ENCODE data around the gene B3GNT7. TPM values are rescaled to one million over a fixed set of nuclear protein-coding genes. Genes with fewer than 3 reads are reported as not detected.

Gene B3GNT7, protein sequence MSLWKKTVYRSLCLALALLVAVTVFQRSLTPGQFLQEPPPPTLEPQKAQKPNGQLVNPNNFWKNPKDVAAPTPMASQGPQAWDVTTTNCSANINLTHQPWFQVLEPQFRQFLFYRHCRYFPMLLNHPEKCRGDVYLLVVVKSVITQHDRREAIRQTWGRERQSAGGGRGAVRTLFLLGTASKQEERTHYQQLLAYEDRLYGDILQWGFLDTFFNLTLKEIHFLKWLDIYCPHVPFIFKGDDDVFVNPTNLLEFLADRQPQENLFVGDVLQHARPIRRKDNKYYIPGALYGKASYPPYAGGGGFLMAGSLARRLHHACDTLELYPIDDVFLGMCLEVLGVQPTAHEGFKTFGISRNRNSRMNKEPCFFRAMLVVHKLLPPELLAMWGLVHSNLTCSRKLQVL
- total RNA-seq, result 10 to 100 TPM; 13.0 to 32.3 TPM
- 5.7 TPM for polyA plus RNA-seq (2013, experiment 1 of 2)
- 3.7 TPM for polyA plus RNA-seq (2013, experiment 2 of 2)
- long read RNA-seq, experiment 1, partial matches to known transcripts, result 0 of 6 reads
- long read RNA-seq, experiment 1, other reads (novel, unspliced or antisense), result 4 of 6 reads
- long read RNA-seq, experiment 2, transcript B3GNT7-201 (2 exons, 3,706 nt), result major isoform, 6 of 6 reads
- long read RNA-seq, experiment 2, partial matches to known transcripts, result 0 of 6 reads
- long read RNA-seq, experiment 2, other reads (novel, unspliced or antisense), result 0 of 6 reads
- long read RNA-seq, experiment 3, transcript B3GNT7-201 (2 exons, 3,706 nt), result major isoform, 5 of 5 reads
- long read RNA-seq, experiment 3, partial matches to known transcripts, result 0 of 5 reads
- long read RNA-seq, experiment 3, other reads (novel, unspliced or antisense), result 0 of 5 reads
- long read RNA-seq, experiment 4, result 0 reads

DNA sequence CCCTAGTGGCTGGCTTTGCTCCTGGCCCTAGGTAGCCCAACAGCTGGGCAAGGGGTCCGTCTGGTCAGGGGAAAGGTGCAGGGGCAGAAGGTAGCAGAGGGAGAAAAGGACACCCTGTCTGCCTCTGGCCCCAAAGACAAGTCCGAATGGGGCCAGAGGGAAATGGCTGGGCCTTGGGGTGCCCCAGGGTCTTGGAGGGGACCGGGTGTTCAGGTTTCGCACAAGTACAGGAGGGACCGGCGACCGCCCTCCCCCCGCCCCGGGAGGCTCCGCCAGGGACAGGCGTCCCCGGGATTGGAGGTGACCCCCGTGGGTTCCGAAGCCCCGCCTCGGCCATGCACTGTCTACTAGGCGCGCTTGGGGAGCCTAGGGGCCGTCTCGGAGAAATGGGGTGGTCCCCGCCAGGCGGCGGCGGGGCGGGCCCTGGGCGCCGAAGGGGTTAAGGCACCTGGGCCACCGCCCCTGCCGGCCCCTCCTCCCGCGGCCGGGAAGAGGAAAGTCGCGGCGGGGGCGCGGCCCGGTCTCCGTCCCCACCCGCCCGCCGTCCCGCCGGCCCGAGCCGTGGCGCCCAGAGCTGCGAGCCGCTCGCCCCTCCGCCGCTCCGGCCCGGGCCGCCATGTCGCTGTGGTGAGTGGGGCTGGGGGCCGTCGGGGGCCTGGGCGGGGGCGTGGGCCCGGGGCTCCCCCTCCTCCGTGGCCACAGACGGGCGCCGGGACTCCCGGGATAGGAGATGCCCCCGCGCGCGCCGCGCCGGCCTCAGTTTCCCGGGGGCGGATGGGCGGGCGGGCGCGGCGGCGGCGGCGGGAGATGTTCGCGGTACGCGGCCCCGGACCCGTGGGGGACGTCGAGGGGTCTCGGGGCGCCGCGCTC is at the start of gene B3GNT7:
TSS of gene B3GNT7 (plus strand) at position 523 of the 870 bp plus-strand sequence. CDS start at position 617, 94 bp downstream.
- H3K9me3 ChIP-seq (ENCODE audit: control insufficient read depth, low read length), result no peaks in the 10 kb centered on the region
- H3K36me3 Mint-ChIP-seq (ENCODE audit: low read depth), result peaks cover 7% of the 10 kb centered on the region
- TF ChIP-seq, protein P1, sequence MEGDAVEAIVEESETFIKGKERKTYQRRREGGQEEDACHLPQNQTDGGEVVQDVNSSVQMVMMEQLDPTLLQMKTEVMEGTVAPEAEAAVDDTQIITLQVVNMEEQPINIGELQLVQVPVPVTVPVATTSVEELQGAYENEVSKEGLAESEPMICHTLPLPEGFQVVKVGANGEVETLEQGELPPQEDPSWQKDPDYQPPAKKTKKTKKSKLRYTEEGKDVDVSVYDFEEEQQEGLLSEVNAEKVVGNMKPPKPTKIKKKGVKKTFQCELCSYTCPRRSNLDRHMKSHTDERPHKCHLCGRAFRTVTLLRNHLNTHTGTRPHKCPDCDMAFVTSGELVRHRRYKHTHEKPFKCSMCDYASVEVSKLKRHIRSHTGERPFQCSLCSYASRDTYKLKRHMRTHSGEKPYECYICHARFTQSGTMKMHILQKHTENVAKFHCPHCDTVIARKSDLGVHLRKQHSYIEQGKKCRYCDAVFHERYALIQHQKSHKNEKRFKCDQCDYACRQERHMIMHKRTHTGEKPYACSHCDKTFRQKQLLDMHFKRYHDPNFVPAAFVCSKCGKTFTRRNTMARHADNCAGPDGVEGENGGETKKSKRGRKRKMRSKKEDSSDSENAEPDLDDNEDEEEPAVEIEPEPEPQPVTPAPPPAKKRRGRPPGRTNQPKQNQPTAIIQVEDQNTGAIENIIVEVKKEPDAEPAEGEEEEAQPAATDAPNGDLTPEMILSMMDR (conservative IDR thresholded peaks at IDR 0.05), result no peak
- no peaks in the 10 kb centered on the region for H3K9me3 Mint-ChIP-seq
- H3K4me1 Mint-ChIP-seq, result peaks cover 23% of the 10 kb centered on the region
- DNase-seq, result peak; percentile 84
- no peak within 1 kb of the TSS for H3K27ac ChIP-seq (ENCODE audit: low read depth, low read length)
- peak within 1 kb of the TSS; percentile 65 for H3K4me3 ChIP-seq (ENCODE audit: low read length)
- peak within 1 kb of the TSS; percentile 64 for H3K27ac Mint-ChIP-seq
- no peaks in the 10 kb centered on the region for H3K36me3 ChIP-seq (ENCODE audit: control insufficient read depth, insufficient read depth, low read length)
- H3K27me3 Mint-ChIP-seq (ENCODE audit: insufficient read depth), result no peaks in the 10 kb centered on the region
- H3K9ac ChIP-seq (ENCODE audit: extremely low read depth, low read length, poor library complexity, severe bottlenecking), result no peak within 1 kb of the TSS
- H3K27me3 ChIP-seq (ENCODE audit: control insufficient read depth, insufficient read depth, low read length, poor library complexity, severe bottlenecking), result peaks cover 11% of the 10 kb centered on the region
- H3K4me1 ChIP-seq (ENCODE audit: control insufficient read depth, insufficient read depth, low read length), result no peaks in the 10 kb centered on the region
- H3K4me3 Mint-ChIP-seq, result peak within 1 kb of the TSS; percentile 70
- 5 to 7% methylated on average over 6 to 95 of the region's 95 CpGs for WGBS, 2 experiments (ENCODE audit: insufficient coverage in 1 of 2, insufficient read length in 1 of 2)

DNA sequence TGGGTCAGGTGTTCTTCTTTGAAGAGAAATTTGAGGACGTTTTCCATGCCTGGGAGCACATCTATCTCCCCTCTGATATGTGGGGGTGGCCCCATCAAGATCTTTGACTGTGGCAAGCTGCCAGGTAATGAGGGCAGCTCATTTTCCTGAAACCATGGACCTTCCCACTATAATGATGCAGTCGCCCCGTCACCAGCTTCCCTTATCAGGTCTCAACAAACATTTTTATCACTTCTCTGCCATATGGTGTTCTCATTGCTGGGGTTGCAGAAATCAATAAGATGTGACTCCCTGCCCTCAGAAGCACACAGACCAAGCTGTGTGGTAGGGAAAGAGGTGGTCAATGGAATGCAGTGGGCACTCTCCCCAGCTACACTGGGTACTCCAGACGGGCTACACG is 48.4 kb upstream of the B3GNT7 start:
- H3K27me3 Mint-ChIP-seq (ENCODE audit: insufficient read depth), result no peaks in the 10 kb centered on the region
- 83 to 86% methylated on average over 3 to 5 of the region's 5 CpGs for WGBS, 2 experiments (ENCODE audit: insufficient coverage in 1 of 2, insufficient read length in 1 of 2)
- peaks cover 26% of the 10 kb centered on the region for H3K4me1 Mint-ChIP-seq
- TF ChIP-seq, protein P1 (conservative IDR thresholded peaks at IDR 0.05), result no peak
- peak; percentile 28 for DNase-seq
- Histone ChIP-seq H3K27me3 (ENCODE audit: control insufficient read depth, insufficient read depth, low read length, poor library complexity, severe bottlenecking) (no peaks in the 10 kb centered on the region), H3K4me1 (ENCODE audit: control insufficient read depth, insufficient read depth, low read length) (peaks cover 4% of the 10 kb centered on the region), H3K36me3 (ENCODE audit: control insufficient read depth, insufficient read depth, low read length) (no peaks in the 10 kb centered on the region), H3K4me3 (ENCODE audit: low read length) (no peak overlapping the region), H3K9me3 (ENCODE audit: control insufficient read depth, low read length) (no peaks in the 10 kb centered on the region), H3K9ac (ENCODE audit: extremely low read depth, low read length, poor library complexity, severe bottlenecking) (no peak overlapping the region), H3K27ac (ENCODE audit: low read depth, low read length) (no peak overlapping the region)
- no peak overlapping the region for H3K4me3 Mint-ChIP-seq
- no peak overlapping the region for H3K27ac Mint-ChIP-seq
- peaks cover 20% of the 10 kb centered on the region for H3K36me3 Mint-ChIP-seq (ENCODE audit: low read depth)
- no peaks in the 10 kb centered on the region for H3K9me3 Mint-ChIP-seq

DNA sequence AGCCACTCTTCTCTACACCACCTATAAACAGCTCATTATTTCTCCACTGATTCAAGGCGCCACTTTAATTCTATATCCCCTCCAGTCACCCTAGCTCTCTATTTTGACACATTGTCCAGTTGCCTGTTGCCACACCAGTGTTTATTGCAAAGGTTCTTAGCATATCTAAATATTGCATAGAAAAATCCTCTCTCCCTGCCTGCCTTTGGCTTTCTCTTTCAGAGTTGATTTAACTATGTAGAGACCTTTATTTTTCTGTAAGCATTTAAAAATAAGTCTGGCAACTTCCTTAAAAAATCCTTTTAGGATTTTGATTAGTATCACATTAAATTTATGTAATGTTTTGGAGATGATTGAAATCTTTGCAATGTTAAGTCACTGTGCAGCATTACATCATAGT is 47.9 kb upstream of the B3GNT7 start:
- no peak overlapping the region for H3K27ac ChIP-seq (ENCODE audit: low read depth, low read length)
- Mint-ChIP-seq H3K4me1 (peaks cover 21% of the 10 kb centered on the region), H3K4me3 (no peak overlapping the region), H3K27me3 (ENCODE audit: insufficient read depth) (no peaks in the 10 kb centered on the region), H3K9me3 (no peaks in the 10 kb centered on the region), H3K27ac (no peak overlapping the region), H3K36me3 (ENCODE audit: low read depth) (peaks cover 20% of the 10 kb centered on the region)
- TF ChIP-seq, protein P1 (conservative IDR thresholded peaks at IDR 0.05), result no peak
- DNase-seq, result peak; percentile 2
- H3K4me1 ChIP-seq (ENCODE audit: control insufficient read depth, insufficient read depth, low read length), result peaks cover 4% of the 10 kb centered on the region
- H3K27me3 ChIP-seq (ENCODE audit: control insufficient read depth, insufficient read depth, low read length, poor library complexity, severe bottlenecking), result no peaks in the 10 kb centered on the region
- no peak overlapping the region for H3K4me3 ChIP-seq (ENCODE audit: low read length)
- H3K9me3 ChIP-seq (ENCODE audit: control insufficient read depth, low read length), result no peaks in the 10 kb centered on the region
- H3K36me3 ChIP-seq (ENCODE audit: control insufficient read depth, insufficient read depth, low read length), result no peaks in the 10 kb centered on the region
- no peak overlapping the region for H3K9ac ChIP-seq (ENCODE audit: extremely low read depth, low read length, poor library complexity, severe bottlenecking)
- 94 to 100% methylated on average over 1 of the region's 1 CpG for WGBS, 2 experiments (ENCODE audit: insufficient coverage in 1 of 2, insufficient read length in 1 of 2)
